Measurements from ENCODE around the gene EXOC3L1.

Gene EXOC3L1

GRCh38 chr16:67163999-67164558, 25.9 kb downstream of the EXOC3L1 start:
- no peak for DNase-seq (ENCODE audit: low read depth in 2 of 2)

DNA sequence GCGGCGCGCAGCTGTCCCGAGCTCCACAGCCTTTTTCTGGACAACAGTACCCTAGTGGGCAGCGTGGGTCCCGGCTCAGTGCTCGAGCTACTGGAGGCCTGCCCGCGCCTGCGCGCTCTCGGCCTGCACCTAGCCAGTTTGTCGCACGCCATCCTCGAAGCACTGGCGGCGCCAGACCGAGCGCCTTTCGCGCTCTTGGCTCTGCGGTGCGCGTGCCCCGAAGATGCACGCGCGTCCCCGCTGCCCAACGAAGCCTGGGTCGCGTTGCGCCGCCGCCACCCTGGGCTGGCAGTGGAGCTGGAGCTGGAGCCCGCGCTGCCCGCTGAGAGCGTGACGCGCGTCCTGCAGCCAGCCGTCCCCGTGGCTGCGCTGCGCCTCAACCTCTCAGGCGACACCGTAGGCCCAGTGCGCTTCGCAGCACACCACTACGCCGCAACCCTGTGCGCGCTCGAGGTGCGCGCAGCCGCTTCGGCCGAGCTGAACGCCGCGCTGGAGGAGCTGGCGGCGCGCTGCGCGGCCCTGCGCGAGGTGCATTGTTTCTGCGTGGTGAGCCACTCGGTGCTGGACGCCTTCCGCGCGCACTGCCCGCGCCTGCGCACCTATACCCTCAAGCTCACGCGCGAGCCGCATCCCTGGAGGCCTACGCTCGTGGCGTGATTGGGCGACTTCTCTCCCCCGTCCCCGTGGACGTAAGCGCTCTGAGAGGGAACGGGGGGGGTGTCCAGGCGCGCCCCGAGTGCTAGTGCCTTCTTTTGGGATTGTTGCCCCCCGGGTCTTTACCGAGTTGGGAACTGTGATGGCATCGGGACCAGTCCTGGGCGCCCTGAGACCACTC, 26.6 kb downstream of the EXOC3L1 start:
- DNase-seq (ENCODE audit: low read depth in 2 of 2), result no peak

DNA sequence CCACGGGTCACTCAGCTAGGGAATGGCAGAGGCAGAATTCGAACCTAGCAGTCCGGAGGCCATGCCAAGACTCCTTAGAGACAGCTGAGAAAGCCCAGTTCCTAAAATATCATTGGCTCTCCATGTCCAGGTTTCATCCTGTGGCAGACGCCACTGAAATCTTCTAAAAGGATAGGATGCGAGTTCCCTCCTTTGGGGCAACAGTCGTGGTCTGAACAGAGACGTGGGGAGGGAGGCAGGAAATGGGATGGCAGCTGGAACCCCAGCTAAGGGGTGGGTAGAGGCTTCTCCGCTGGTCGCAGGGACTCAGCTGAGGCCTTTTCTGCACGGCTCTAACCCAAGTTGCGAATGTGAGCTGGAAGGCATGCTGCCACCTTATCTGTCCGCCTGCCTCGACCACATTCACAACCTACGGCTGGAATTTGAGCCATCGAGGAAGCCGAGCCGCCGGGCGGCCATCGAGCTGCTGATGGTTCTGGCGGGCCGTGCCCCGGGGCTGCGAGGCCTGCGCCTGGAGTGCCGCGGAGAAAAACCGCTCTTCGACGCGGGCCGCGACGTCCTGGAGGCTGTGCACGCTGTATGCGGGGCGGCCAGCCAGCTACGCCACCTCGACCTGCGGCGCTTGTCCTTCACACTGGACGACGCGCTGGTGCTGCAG, 27.3 kb downstream of the EXOC3L1 start:
- no peak for DNase-seq (ENCODE audit: low read depth in 2 of 2)

DNA sequence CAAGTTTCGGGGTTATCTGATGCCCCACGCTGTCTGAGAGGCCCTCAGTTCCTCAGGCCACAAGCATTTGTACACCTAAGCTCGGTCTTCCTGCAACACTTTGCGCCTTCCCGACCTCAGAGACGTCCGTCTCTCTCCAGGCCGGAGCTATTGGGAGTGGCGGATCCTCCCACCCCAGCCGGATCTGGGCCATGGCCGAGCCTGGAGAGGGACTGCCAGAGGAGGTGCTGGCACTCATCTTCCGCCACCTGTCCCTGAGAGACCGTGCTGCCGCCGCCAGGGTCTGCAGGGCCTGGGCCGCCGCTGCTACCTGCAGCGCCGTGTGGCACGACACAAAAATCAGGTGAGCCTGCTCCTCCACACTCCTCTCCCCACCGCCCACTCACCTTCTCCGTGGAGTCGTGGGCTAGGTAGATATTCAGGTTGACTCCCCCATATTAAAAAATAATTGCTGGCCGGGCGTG, 28.3 kb downstream of the EXOC3L1 start:
- DNase-seq (ENCODE audit: low read depth in 2 of 2), result no peak

GRCh38 chr16:67158637-67159600, 31.0 kb downstream of the EXOC3L1 start:
- peak; percentile 67 to 72 for DNase-seq (ENCODE audit: low read depth in 2 of 2)

DNA sequence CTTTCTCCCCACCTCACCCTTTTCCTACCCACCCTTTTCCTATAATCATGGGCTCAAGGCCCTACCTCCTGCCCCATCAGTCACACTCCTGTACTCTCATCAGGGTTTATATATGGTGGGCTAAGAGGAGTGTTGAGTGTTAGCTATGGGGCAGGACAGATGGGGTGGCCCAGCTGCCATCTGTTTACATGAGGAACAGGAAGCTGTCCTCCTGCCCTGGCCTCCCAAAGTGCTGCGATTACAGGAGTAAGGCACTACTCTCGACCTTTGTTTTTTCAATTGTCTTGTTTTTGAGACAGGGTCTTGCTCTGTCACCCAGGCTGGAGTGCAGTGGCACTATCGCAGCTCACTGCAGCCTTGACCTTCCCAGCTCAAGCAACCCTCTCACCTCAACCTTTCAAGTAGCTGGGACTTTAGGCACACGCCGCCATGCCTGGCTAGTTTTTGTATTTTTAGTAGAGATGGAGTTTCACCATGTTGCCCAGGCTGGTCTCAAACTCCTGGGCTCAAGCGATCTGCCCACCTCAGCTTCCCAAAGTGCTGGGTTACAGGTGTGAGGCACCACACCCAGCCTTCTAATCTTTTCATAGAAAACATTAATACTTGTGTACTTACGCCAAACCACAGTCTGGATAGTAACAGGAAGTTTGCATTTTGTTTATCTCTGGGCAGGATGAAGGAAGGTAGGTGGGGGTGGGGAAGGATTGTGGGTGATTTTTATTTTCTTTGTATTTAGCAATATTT, 31.9 kb downstream of the EXOC3L1 start:
- DNase-seq (ENCODE audit: low read depth in 2 of 2), result no peak

DNA sequence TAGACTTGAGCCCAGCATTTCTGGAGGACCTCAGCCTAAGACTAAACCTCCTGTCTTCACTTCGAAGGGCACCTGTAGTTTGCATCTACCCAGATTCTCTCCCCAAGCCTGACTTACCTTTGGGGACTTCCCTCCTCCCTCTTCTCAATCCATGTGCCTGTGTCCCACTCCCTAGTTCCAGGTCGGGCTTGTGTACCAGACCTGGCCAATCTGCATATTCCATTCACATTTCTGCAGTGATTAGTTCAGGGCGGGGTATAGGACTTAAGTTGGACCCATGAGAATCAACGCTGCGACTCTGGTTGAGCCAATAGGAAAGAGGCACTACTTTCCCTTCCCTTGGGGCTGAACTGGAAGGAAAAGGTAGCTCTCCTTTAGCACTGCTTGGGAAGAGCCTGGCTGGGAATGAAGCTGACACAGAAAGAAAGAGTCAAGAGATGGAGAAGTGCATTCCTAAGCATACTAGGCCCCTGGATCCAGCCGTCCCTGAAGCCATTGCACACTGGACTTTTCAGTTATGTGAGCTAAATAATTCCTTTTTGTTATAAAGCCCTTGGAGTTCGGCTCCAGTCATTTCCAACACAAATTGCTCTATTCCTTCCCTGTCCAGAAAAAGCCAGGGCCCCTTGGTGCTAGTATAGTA, 32.7 kb downstream of the EXOC3L1 start:
- no peak for DNase-seq (ENCODE audit: low read depth in 2 of 2)

DNA sequence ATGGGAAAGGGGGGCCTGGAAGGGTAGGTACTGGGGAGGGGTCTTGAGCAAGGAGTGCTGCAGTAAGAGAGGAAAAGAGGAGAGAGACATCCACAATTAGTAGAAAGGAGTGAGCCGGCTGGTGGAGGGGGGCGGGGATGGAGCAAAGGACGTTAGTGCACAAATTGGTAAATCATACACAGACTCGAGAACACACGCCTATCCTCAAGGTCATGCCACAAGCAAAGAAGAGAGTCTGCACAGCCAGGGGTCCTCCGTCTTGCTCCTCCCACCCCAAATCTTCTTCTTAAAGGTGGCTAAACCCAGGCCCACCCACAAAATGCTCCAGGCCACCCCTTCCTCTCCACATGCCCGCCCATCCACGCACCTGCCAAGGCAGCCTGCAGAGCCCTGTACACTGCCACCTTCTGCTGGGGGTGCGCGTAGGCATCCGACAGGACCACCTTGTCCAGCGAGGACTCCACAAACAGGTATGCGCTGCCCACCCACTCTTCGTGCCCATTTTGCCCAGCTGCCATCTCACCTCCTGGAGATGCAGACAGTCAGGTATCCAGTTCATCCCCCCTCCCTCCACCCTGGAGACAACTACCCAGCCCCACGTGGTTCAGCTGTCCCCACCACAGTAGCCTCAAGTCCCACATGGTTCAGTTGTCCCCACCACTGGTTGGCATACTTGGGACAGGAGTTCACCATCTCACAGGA, 33.6 kb downstream of the EXOC3L1 start:
- DNase-seq (ENCODE audit: low read depth in 2 of 2), result no peak

GRCh38 chr16:67155295-67156142, 34.4 kb downstream of the EXOC3L1 start:
- peak; percentile 75 to 80 for DNase-seq (ENCODE audit: low read depth in 2 of 2)

DNA sequence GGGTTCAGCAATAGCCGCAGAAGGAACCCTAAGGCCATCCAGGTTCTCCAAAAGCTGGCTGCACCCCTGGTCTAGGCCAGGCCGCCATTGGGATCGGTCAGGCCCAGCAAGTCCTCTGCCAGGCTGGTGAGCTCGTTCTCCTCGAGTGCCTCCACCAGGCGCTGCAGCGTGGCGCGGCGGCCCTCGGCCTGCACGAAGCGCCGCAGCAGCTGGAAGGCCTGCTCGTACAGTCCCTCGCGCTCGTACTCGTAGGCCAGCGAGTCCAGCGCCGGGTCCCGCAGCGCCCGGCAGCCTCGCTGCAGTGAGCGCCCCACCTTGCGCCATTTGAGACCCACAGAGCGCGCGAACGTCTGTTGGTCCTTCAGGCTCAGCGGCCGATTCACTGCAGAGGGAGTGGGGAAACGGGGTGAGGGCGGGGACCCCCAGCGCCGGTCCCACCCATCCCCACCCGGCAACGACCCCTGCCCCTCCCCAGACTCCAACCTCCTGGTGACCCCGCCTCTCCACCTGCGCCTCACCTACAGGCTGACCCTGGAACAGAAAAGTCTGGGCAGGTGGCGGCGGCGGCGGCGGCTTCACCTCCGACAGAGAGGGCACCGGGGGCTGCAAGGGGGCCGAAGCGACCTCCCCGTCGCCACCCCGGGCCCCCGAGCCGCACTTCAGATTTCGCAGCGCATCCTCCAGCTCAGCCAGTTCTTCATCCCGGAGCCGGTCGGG, 35.2 kb downstream of the EXOC3L1 start:
- DNase-seq (ENCODE audit: low read depth in 2 of 2), result no peak

DNA sequence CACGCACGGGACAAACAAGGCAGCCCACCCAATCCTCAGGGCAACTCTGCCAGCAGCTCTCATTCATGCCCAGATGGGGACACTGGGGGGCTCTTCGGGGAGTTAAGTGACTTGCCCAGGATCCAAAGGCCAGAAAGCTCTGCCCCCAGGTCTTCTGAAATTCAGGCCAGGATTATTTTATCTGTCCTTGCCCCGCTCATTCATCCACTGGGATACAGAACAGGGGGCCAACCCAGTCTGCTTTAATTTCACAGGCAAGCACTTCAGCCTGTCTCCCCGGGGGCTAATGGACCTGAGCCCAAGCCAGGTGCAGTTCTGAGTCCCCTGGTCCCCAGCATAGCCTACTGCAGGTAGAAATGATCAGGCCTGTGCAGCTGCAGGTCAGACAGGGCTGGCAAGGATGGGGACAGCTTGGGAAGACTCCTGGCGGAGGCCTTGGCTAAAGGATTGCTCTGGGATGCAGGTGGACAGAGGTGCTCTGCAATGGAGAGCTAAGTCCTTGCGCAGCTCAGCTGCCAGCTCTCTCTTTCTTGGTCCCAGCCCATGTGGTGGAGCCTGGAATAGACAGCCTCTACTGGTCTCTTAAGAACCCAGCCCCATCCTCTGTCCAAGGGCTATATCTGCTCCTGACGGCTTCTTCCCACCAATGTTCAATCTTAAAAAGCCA, 38.4 kb downstream of the EXOC3L1 start:
- no peak for DNase-seq (ENCODE audit: low read depth in 2 of 2)

GRCh38 chr16:67150833-67151396, 39.0 kb downstream of the EXOC3L1 start, which contains the start of gene B3GNT9:
Gene B3GNT9 (minus strand): TSS chr16:67150998. CDS start chr16:67150485, 513 bp downstream.
- DNase-seq (ENCODE audit: low read depth in 2 of 2), result no peak

DNA sequence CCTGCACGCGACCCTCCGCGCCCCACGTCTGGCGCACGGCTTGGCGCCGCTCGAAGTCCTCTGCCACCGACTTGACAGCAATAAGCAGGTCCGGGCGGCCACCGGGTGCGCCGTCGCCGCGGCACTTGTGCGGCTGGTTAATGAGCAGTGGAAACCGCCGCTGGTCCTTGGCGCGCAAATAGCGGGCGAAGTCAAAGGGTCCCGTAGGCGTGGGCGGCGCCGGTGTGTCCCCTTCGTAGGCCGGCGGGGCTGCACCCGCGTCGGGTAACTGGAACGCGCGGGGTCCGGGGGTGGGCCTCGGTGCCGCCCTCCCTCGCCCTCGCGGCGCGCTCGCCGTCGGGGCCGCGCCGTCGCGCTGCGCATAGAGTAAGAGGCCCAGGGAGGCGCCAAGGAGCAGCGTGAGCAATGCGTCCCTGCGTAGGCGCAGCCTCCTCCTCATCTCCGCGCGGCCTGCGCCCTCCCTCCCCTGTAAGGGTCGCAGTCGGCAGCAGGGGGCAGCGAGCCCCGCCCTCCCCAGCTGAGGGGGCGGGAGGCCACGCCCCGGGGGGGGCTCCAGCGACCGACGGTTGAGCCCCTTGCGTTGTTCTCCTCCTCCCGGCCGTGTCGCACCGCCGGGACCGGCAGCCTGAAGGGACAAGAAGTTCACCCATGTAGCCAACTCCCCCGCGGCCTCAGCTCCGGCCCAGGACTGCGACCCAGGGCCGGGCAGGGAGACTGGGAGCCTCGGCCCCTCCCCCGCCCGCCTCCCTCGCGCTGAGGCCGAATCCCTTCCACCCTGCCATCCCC, 39.7 kb downstream of the EXOC3L1 start:
- peak in 1 of 2 donors; percentile 46 for DNase-seq (ENCODE audit: low read depth in 2 of 2)

GRCh38 chr16:67149276-67150046, 40.5 kb downstream of the EXOC3L1 start:
- no peak for DNase-seq (ENCODE audit: low read depth in 2 of 2)

DNA sequence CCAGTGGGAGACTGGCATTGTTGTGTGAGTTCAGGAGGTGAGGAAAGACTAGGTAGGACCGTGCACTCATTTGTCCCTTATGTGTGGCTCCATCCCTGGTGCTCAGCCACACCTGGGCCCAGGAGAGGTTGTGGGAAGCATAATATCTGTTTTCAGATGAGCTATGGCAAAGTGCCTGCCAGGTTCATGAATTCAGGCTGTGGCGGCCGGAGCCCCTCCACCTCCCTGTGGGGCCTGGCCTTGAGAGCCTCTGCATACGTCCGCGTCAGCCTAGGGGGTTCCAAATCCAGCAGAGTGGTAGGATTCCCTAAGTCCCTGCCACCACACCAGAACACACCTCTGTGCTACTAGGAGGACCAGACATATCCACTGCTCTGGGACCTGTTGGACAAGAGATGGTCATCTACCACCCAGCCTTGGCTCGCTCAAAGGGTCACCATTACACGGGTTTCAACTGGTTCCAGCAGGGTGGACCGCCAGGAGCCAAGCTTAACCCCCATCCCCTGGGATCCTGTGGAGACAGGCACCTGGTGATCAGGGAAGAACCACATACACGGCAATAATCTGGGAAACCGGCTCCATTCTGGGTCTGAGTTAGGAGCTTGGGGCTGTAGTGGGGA, 41.2 kb downstream of the EXOC3L1 start:
- no peak for DNase-seq (ENCODE audit: low read depth in 2 of 2)

Measured in stimulated activated CD4-positive, alpha-beta T cell treated with anti-CD3 and anti-CD28 coated beads, Interleukin-1b, Interleukin-23, amount 100 ng/mL, for 4 hours (primary cell).